Left lung (tissue), 10 donors: ENCODE results near the gene SRPK2. TPM values are rescaled to one million over a fixed set of nuclear protein-coding genes. Genes with fewer than 3 reads are reported as not detected.

Experiments used
- ATAC-seq: fragments of 200-7000 bp; cut with Tn5 transposase; one replicate; pipeline ENCODE4 v1.9.1; 2020; ENCODE audit warnings: moderate library complexity
- DNase-seq, 4 donors: peaks; one replicate each; pipeline ENCODE4 v3.0.0-alpha.2; 2013 to 2020
- H3K27ac ChIP-seq, 2 donors: fragments of 200-600 bp; sonication (generic) in 1 of 2; one replicate each; pipeline versions ENCODE4 v1.5.0 to v1.8.0; 2020 to 2021
- H3K27me3 ChIP-seq, 2 donors: fragments of 200-600 bp; sonication (generic) in 1 of 2; one replicate each; pipeline versions ENCODE4 v1.5.0 to v1.8.0; 2020 to 2021
- H3K36me3 ChIP-seq, 2 donors: fragments of 200-600 bp; sonication (generic) in 1 of 2; one replicate each; pipeline versions ENCODE4 v1.5.0 to v1.8.0; 2020 to 2021
- H3K4me1 ChIP-seq, 2 donors: fragments of 200-600 bp; one replicate each; pipeline ENCODE4 v1.8.0; 2021
- H3K4me3 ChIP-seq, 2 donors: fragments of 200-600 bp; sonication (generic) in 1 of 2; one replicate each; pipeline versions ENCODE4 v1.5.0 to v1.8.0; 2020 to 2021; ENCODE audit warnings: mild to moderate bottlenecking in 1 of 2
- H3K9me3 ChIP-seq, 2 donors: fragments of 200-600 bp; sonication (generic) in 1 of 2; one replicate each; pipeline versions ENCODE4 v1.5.0 to v1.8.0; 2020 to 2021
- intact Hi-C, 2 donors: fragments of 100-400 bp; cut with DNase I; formaldehyde crosslinking; loops; one replicate each; pipeline versions ENCODE4 v1.11.2 to v1.14.2; 2022
- polyA plus RNA-seq, 6 donors: library from polyadenylated mRNA; unstranded; fragments of 120-200 nt; gene quantifications; one replicate each; pipeline ENCODE4 v1.2.1, GENCODE V29; 2013; ENCODE audit not compliant: insufficient read length in 6 of 6
- total RNA-seq, 2 donors: library from RNA; stranded (reverse); fragmentation: NEBNext Ultra II Directional; extraction: Animal tissue kit (Norgen Biotek cat#: 25700); gene quantifications; one replicate each; pipeline ENCODE4 v1.2.1, GENCODE V29; 2021
- TF ChIP-seq, protein P1 (sequence below), 2 donors: fragments of 200-600 bp; sonication (generic) in 1 of 2; IDR thresholded peaks; one replicate each; pipeline versions ENCODE4 v1.5.0 to v1.8.0; 2021; ENCODE audit warnings: antibody characterized with exemption in 2 of 2
- donor health status: DM: no; HTN: yes; CAD: no.
- donor health status: DM: no; HTN: no; CAD: no.

The SRPK2 gene
- total and polyA plus RNA-seq, 8 donors, result 42.9 to 63.4 (median 52.1) TPM

DNA sequence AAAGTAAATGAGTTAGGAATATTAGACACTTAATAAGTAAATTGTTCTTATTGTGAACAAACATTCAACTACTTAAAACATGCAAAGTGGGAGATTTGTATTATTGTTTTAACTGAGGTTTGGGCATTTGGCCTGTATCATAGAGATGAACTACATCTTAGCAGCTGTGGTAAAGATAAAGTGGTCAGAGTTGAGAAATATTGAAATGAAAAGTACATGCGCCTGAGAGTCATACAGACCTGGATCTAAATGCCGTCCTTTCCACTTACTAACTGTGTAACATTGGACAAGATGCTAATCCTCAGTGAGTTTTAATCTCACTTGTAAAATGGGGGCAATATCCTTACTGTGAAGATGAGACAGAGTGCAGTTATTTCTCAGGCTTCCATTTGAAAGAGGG lies 300.3 kb downstream of the SRPK2 start:
- ATAC-seq (no peak), DNase-seq (no peak)
- Histone ChIP-seq H3K27me3 (no peaks in the 10 kb centered on the region), H3K9me3 (no peaks in the 10 kb centered on the region), H3K27ac (no peak overlapping the region), H3K36me3 (peaks cover 0 to 78% of the 10 kb centered on the region in 2 donors), H3K4me1 (no peaks in the 10 kb centered on the region), H3K4me3 (no peak overlapping the region)
- intact Hi-C loops, result no loop called here
- TF ChIP-seq, protein P1, sequence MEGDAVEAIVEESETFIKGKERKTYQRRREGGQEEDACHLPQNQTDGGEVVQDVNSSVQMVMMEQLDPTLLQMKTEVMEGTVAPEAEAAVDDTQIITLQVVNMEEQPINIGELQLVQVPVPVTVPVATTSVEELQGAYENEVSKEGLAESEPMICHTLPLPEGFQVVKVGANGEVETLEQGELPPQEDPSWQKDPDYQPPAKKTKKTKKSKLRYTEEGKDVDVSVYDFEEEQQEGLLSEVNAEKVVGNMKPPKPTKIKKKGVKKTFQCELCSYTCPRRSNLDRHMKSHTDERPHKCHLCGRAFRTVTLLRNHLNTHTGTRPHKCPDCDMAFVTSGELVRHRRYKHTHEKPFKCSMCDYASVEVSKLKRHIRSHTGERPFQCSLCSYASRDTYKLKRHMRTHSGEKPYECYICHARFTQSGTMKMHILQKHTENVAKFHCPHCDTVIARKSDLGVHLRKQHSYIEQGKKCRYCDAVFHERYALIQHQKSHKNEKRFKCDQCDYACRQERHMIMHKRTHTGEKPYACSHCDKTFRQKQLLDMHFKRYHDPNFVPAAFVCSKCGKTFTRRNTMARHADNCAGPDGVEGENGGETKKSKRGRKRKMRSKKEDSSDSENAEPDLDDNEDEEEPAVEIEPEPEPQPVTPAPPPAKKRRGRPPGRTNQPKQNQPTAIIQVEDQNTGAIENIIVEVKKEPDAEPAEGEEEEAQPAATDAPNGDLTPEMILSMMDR (IDR thresholded peaks at IDR 0.05), result no peak

DNA sequence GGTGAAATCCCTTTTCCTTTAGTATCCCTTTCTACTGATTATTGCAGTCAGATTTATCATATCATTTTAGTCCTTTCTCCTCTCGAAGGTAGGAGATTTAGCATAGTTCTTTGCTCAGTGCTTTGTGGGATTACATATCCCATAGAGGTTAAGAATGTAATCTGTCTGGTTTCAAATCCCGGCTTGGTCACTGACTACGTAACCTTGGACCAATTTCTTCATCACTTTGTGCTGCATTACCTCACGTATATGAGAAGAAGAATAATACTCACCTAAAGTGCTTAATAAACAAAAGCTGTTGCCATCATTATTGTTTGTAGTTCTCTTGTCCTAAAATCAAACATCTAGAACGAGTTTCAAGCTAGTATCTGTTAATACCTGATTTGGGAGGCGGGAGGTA lies 300.7 kb downstream of the SRPK2 start:
- Histone ChIP-seq H3K27me3 (no peaks in the 10 kb centered on the region), H3K9me3 (no peaks in the 10 kb centered on the region), H3K27ac (no peak overlapping the region), H3K36me3 (peaks cover 0 to 78% of the 10 kb centered on the region in 2 donors), H3K4me1 (no peaks in the 10 kb centered on the region), H3K4me3 (no peak overlapping the region)
- DNase-seq (no peak), ATAC-seq (no peak)
- TF ChIP-seq, protein P1 (IDR thresholded peaks at IDR 0.05), result no peak
- intact Hi-C loops, result no loop called here

DNA sequence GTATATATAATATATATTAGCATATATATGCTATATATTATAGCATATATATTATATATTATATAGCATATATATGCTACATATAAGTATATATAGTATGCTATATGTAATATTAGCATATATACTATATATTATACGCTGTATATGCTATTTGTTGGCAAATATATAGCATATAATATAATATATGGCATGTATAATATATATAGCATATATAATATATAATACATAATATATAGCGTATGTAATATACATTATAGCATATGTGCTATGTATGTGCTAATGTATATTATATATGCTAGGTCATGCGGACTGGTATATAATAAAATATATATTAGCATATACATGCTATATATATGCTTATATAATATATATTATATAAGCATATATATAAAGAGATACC lies 301.9 kb downstream of the SRPK2 start:
- Histone ChIP-seq H3K9me3 (no peaks in the 10 kb centered on the region), H3K4me1 (no peaks in the 10 kb centered on the region), H3K36me3 (peaks cover 0 to 78% of the 10 kb centered on the region in 2 donors), H3K4me3 (no peak overlapping the region), H3K27ac (no peak overlapping the region), H3K27me3 (no peaks in the 10 kb centered on the region)
- intact Hi-C loops, result no loop called here
- TF ChIP-seq, protein P1 (IDR thresholded peaks at IDR 0.05), result no peak
- DNase-seq, result no peak
- no peak for ATAC-seq

DNA sequence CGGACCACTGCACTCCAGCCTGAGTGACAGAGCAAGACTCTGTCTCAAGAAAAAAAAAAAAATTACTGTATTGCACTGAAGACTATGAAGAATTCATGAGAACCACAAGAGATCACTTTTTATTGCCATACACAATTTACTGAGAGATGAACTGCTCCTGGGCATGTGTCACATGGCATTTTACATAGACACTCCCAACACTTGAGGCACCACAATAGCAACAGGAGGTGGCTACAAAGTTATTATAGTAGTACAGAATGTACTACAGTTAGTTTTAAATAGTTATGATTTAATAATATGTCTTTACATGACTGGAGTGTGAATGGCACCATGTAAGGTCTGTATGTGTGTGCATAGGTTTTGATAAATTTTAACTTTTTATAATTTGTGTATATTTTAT lies 304.1 kb downstream of the SRPK2 start:
- H3K36me3 ChIP-seq, result peaks cover 0 to 82% of the 10 kb centered on the region in 2 donors
- intact Hi-C loops, result no loop called here
- no peaks in the 10 kb centered on the region for H3K4me1 ChIP-seq
- DNase-seq, result no peak
- TF ChIP-seq, protein P1 (IDR thresholded peaks at IDR 0.05), result no peak
- no peaks in the 10 kb centered on the region for H3K27me3 ChIP-seq
- H3K27ac ChIP-seq, result no peak overlapping the region
- peak; percentile 90 for ATAC-seq
- no peaks in the 10 kb centered on the region for H3K9me3 ChIP-seq
- H3K4me3 ChIP-seq, result no peak overlapping the region

DNA sequence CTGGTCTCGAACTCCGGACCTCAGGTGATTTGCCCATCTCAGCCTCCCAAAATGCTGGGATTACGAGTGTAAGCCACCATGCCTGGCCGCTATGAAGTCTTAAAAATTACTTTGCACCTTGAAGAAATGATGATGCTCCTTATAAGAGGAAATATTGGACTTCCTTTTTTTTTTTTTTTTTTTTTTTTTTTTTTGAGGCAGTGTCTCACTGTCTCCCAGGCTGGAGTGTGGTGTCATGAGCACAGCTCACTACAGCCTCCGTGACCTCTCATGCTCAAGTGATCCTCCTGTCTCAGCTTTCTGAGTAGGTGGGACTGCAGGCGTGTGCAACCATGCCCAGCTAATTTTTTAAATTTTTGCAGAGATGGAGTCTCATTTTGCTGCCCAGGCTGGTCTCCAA lies 309.4 kb downstream of the SRPK2 start:
- H3K27ac ChIP-seq, result no peak overlapping the region
- no peaks in the 10 kb centered on the region for H3K4me1 ChIP-seq
- DNase-seq (no peak), ATAC-seq (no peak)
- no peaks in the 10 kb centered on the region for H3K27me3 ChIP-seq
- peaks cover 7 to 98% of the 10 kb centered on the region in 2 donors for H3K36me3 ChIP-seq
- H3K4me3 ChIP-seq, result no peak overlapping the region
- intact Hi-C loops, result no loop called here
- H3K9me3 ChIP-seq, result no peaks in the 10 kb centered on the region
- TF ChIP-seq, protein P1 (IDR thresholded peaks at IDR 0.05), result no peak
